Mucosa of descending colon (tissue), 3 donors: ENCODE results near the gene IZUMO2. TPM values are rescaled to one million over a fixed set of nuclear protein-coding genes. Genes with fewer than 3 reads are reported as not detected.

Source experiments
- ATAC-seq: fragments of 200-7000 bp; cut with Tn5 transposase; one replicate; pipeline ENCODE4 v1.9.1; 2020; ENCODE audit warnings: mild to moderate bottlenecking, moderate library complexity
- DNase-seq, 3 donors: peaks; one replicate each; pipeline ENCODE4 v3.0.0-alpha.2; 2020
- H3K36me3 ChIP-seq: fragments of 200-600 bp; one replicate; pipeline ENCODE4 v1.8.0; 2021; ENCODE audit warnings: low read depth, mild to moderate bottlenecking
- H3K4me1 ChIP-seq: fragments of 200-600 bp; one replicate; pipeline ENCODE4 v1.8.0; 2021; ENCODE audit warnings: low read depth, mild to moderate bottlenecking
- H3K4me3 ChIP-seq: fragments of 200-600 bp; one replicate; pipeline ENCODE4 v1.8.0; 2021; ENCODE audit warnings: mild to moderate bottlenecking
- H3K9me3 ChIP-seq: fragments of 200-600 bp; one replicate; pipeline ENCODE4 v1.8.0; 2021; ENCODE audit warnings: mild to moderate bottlenecking
- CTCF ChIP-seq: fragments of 200-600 bp; IDR thresholded peaks from one replicate; pipeline ENCODE4 v1.8.0; 2022; ENCODE audit warnings: antibody characterized with exemption, mild to moderate bottlenecking
- intact Hi-C, 2 donors: fragments of 100-400 bp; cut with DNase I in 1 of 2; cut with micrococcal nuclease in 1 of 2; formaldehyde crosslinking; loops; one replicate each; pipeline versions ENCODE4 v1.11.0 to v1.11.1; 2022; cut with DNase I, micrococcal nuclease
- total RNA-seq, 3 donors: library from RNA; stranded (reverse); fragmentation: NEBNext Ultra II Directional in 2 of 3; extraction: Animal tissue kit (Norgen Biotek cat#: 25700) in 2 of 3; gene quantifications; one replicate each; pipeline versions ENCODE4 v1.2.1 to v1.2.4, GENCODE V29; 2021 to 2023
- donor health status: DM: no; HTN: no; CAD: no; lungs with moderate emphysema.
- donor health status: DM: no; HTN: no; CAD: no.
- donor health status: DM: no; HTN: yes; CAD: no.

The IZUMO2 gene
- total RNA-seq, 3 donors from 2014 or later: not detected

GRCh38 chr19:50167314-50167721, 4.2 kb upstream of the IZUMO2 start:
- Histone ChIP-seq H3K4me1 (peaks cover 4% of the 10 kb centered on the region), H3K36me3 (no peaks in the 10 kb centered on the region), H3K9me3 (no peaks in the 10 kb centered on the region), H3K4me3 (no peak overlapping the region)
- ATAC-seq (peak; percentile 70), DNase-seq (peak; percentile 62 to 80 (median 67))
- intact Hi-C loops: no loop called here
- no peak for TF ChIP-seq CTCF

GRCh38 chr19:50159078-50159477, 4.0 kb downstream of the IZUMO2 start:
- intact Hi-C loops: no loop called here
- no peak for TF ChIP-seq CTCF
- Histone ChIP-seq H3K4me1 (no peaks in the 10 kb centered on the region), H3K4me3 (no peak overlapping the region), H3K36me3 (no peaks in the 10 kb centered on the region), H3K9me3 (peaks cover 4% of the 10 kb centered on the region)
- DNase-seq (no peak), ATAC-seq (no peak)

GRCh38 chr19:50158577-50158976, 4.5 kb downstream of the IZUMO2 start:
- Histone ChIP-seq H3K4me3 (no peak overlapping the region), H3K4me1 (no peaks in the 10 kb centered on the region), H3K36me3 (no peaks in the 10 kb centered on the region), H3K9me3 (peaks cover 4% of the 10 kb centered on the region)
- DNase-seq (no peak), ATAC-seq (no peak)
- intact Hi-C loops: no loop called here
- no peak for TF ChIP-seq CTCF

GRCh38 chr19:50155520-50156109, 7.5 kb downstream of the IZUMO2 start:
- H3K9me3 ChIP-seq: peaks cover 4% of the 10 kb centered on the region
- DNase-seq (no peak), ATAC-seq (no peak)
- H3K36me3 ChIP-seq: no peaks in the 10 kb centered on the region
- no peak for TF ChIP-seq CTCF
- intact Hi-C loops: no loop called here
- no peak overlapping the region for H3K4me3 ChIP-seq
- no peaks in the 10 kb centered on the region for H3K4me1 ChIP-seq

- Histone ChIP-seq H3K4me1 (no peaks in the 10 kb centered on the region), H3K36me3 (no peaks in the 10 kb centered on the region), H3K4me3 (no peak overlapping the region), H3K9me3 (peaks cover 4% of the 10 kb centered on the region)
- ATAC-seq (no peak), DNase-seq (no peak)
- no peak for TF ChIP-seq CTCF
- intact Hi-C loops: no loop called here
These were observed 8.6 kb downstream of the IZUMO2 start for GRCh38 chr19:50154529-50154928.

GRCh38 chr19:50152578-50152977, 10.5 kb downstream of the IZUMO2 start:
- intact Hi-C loops: no loop called here
- Histone ChIP-seq H3K4me3 (no peak overlapping the region), H3K9me3 (no peaks in the 10 kb centered on the region), H3K4me1 (no peaks in the 10 kb centered on the region), H3K36me3 (no peaks in the 10 kb centered on the region)
- no peak for ATAC-seq
- TF ChIP-seq CTCF: no peak
- DNase-seq: no peak
